Stimulated activated CD8-positive, alpha-beta memory T cell treated with anti-CD3 and anti-CD28 coated beads, Interleukin-2, amount 100 ng/mL, for 48 hours (primary cell): ENCODE results near the gene MTARC2.

Source experiments
- DNase-seq, 2 donors: peaks; one replicate each; pipeline ENCODE4 v3.0.0-alpha.2; 2020; ENCODE audit warnings: low read depth in 2 of 2

MTARC2 gene

DNA sequence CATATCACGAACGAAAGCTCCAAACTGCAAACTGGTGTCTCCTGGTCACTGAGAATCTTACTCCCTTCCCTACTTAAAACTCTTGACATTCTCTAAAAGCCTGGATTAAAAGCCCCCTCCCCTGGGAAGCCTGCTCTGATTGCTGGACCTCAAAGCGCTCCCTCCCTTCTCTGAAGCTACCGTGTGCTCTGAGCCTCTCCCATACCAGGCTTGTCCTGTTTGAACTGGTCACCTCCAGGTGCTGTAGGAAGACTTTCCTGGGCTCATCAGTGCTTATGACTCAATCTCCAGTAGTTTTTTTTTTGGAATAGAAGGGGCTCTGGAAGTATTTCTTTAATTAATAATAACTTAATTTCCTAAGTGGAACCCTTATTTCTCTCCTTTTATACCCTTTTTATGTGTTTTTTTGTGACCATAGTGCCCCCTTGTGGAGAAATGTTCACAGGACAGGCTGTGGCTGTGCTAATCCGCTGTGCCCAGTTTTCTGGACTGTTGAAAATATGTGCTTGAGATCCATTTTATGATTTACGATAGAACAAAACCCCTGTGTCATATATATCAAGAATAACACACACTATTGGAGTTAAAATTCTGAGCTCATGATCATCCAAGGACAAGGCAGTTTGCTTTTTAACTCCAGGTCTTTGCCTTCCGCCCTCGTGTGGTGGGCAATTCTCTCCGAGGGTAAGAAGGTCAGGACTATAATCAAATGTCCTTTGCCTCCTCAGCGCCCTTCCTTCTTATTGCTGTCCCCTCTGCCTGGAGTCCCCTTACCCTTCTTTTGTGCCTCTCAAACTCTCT lies 55.5 kb downstream of the MTARC2 start:
- no peak for DNase-seq

GRCh38 chr1:220804202-220804586 lies 56.1 kb downstream of the MTARC2 start:
- no peak for DNase-seq

- no peak for DNase-seq
These were observed 58.3 kb downstream of the MTARC2 start for GRCh38 chr1:220806408-220806807.

- DNase-seq, result no peak
These were observed 59.6 kb downstream of the MTARC2 start for GRCh38 chr1:220807726-220808125.

DNA sequence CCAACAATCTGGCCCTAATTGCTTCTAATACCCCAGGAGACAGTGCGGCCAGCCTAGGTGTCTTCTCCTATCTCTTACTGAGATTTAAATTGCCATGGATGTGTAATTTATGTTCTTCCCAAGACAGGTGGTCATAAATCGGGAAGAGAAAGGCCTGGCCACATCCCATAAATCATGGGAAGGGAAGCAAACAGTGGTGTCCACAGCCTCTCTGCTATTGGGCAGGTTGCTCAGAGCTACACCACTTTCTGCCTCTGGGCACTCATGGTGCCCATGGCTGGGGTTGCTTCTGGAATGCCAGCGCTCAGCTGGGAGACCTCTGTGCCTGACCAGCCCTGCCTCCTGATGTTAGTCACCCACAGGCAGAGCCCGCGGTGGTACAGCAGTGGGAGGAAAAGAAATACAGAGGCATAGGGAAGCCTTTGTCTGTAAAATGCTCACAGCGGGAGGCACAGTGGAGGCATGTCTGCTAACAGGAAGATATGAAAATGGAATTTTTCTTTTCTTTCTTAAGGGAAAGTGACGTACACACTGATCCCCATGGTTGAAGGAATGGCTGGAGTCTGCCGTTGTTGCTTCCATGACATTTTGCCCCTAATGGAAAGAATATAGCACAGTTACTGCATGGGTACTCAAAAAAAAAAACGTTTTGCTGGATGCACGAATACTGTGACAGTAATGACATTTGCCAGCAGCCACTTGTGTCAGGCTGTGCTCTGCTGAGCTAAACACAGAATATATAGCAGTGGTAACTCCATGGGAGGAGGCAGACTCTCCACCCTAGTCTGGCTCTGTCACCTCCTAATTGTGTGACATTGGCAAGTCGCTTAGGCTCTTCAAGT lies 60.4 kb downstream of the MTARC2 start:
- DNase-seq, result no peak

- no peak for DNase-seq
These were observed 61.0 kb downstream of the MTARC2 start for GRCh38 chr1:220809187-220809550.

GRCh38 chr1:220809704-220810103 lies 61.6 kb downstream of the MTARC2 start:
- DNase-seq, result no peak

- peak; percentile 32 to 57 for DNase-seq
These were observed 62.1 kb downstream of the MTARC2 start for GRCh38 chr1:220810179-220810653.

DNA sequence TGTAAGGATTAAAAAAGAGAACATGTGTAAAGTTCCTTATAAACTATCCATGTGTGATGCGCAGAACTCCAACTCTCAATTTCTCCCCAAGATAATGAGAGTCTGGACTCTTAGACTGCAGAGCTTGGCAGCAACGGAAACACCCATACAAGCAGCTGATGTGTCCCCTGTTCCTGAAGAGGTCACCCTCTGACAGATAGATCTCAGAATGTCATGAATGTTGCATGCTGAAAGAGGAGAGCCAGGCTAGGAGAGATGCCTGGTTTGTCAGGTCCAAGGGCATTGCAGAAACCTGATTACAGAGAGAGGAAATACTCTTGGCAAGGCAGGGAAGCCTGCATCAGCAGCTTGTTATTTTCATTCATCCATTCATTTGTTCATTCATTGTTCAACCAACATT lies 62.8 kb downstream of the MTARC2 start:
- DNase-seq, result no peak

GRCh38 chr1:220811695-220812094 lies 63.6 kb downstream of the MTARC2 start:
- no peak for DNase-seq

- no peak for DNase-seq
These were observed 64.2 kb downstream of the MTARC2 start for GRCh38 chr1:220812308-220812707.

DNA sequence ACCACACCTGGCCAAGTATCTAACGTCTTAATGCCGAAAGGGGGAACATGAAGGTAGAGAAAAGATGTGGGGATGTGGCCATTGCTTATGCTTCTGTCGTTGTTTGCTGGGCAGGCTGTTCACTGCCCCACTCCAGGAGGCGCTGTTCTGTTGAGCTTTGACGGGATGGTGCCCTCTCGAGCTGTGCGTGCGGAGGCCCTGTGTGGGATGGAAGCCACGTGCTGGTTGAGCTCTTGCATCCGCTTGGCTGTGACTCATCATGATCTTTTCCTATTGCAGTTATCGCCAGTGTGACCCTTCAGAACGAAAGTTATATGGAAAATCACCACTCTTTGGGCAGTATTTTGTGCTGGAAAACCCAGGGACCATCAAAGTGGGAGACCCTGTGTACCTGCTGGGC lies 64.9 kb downstream of the MTARC2 start:
- no peak for DNase-seq

GRCh38 chr1:220815409-220815808 lies 67.3 kb downstream of the MTARC2 start:
- DNase-seq, result no peak

- no peak for DNase-seq
These were observed 69.8 kb downstream of the MTARC2 start for GRCh38 chr1:220817907-220818306.

DNA sequence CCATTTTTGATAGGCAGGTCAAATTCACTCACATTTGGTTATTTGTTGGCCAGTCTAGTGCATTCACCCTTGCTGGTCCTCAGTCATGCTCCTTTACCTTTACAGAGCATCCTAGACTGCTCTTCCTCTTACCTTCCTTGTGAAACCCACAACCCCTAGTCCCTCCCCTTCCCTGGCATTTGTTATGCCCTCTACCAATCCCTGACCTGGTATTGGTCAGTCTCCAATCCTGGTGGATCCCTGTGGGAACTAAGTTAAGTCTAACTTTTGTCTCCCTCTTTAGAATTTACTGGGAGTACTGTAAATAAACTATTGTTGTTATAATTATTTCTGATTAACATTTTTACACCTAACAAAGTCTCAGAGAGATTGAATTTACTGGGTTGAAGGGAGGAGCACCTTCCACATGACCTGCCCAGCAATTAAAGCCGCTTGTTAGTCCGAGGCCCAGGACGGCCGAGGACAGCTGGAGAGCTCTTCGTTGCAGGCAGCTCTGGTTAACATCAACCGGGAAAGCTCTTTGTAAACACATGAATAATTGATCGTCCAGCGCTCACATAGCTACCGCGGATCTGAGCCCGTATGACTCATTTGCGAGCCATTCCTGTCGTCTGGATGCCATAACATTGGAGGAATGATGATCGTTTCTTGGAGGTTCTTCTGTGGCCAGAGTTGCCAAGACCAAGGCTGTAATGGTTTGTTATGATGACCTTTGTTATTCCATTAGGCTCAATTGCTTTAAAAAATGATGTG lies 70.5 kb downstream of the MTARC2 start:
- DNase-seq, result no peak

GRCh38 chr1:220819467-220820026 lies 71.4 kb downstream of the MTARC2 start:
- DNase-seq, result no peak

- DNase-seq, result no peak
These were observed 76.2 kb downstream of the MTARC2 start for GRCh38 chr1:220824031-220824989.

GRCh38 chr1:220825819-220826551 lies 77.9 kb downstream of the MTARC2 start:
- DNase-seq, result no peak

DNA sequence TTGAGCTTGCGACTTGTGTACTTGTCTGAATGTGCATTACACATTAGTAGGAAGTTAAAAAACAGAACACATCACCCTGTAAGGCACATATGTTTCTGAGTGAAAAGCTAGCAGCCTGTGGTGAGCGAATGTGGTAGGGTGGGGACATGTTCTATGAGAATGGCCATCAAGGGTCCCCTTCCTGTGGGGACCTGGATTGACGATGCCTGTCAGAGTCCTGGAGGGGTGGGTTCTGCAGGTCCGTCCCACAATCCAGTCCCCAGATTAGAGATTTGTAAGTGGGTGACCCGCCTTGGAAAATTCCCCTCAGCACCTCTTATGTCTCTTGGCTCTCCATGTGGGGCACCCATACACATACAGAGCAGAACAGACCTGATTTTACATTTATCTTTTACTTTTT lies 78.6 kb downstream of the MTARC2 start:
- DNase-seq, result no peak
